Measurements from ENCODE around the gene CPSF3.

The CPSF3 gene

GRCh38 chr2:9422321-9423099 lies 944 bp upstream of the CPSF3 start:
- DNase-seq: peak; percentile 56

- no peak for DNase-seq
Observed at GRCh38 chr2:9423922-9424272, 443 bp downstream of the CPSF3 start.

GRCh38 chr2:9424447-9425164 lies 1.2 kb downstream of the CPSF3 start:
- DNase-seq: no peak

GRCh38 chr2:9428965-9429577 lies 5.6 kb downstream of the CPSF3 start:
- DNase-seq: no peak

- no peak for DNase-seq
Observed at GRCh38 chr2:9430316-9431293, 7.2 kb downstream of the CPSF3 start.

GRCh38 chr2:9434489-9434888 lies 11.0 kb downstream of the CPSF3 start:
- DNase-seq: no peak

GRCh38 chr2:9439536-9439935 lies 16.1 kb downstream of the CPSF3 start:
- DNase-seq: no peak

- no peak for DNase-seq
Observed at GRCh38 chr2:9440058-9440727, 16.7 kb downstream of the CPSF3 start.

GRCh38 chr2:9441556-9441955 lies 18.1 kb downstream of the CPSF3 start:
- DNase-seq: no peak

GRCh38 chr2:9443526-9443925 lies 20.1 kb downstream of the CPSF3 start:
- DNase-seq: no peak

- no peak for DNase-seq
Observed at GRCh38 chr2:9445089-9445488, 21.6 kb downstream of the CPSF3 start.

GRCh38 chr2:9451231-9451630 lies 27.8 kb downstream of the CPSF3 start:
- no peak for DNase-seq

GRCh38 chr2:9460441-9461017 lies 37.1 kb downstream of the CPSF3 start:
- DNase-seq: no peak

GRCh38 chr2:9461079-9461478 lies 37.6 kb downstream of the CPSF3 start:
- DNase-seq: no peak

GRCh38 chr2:9462313-9462712 lies 38.9 kb downstream of the CPSF3 start:
- peak; percentile 89 for DNase-seq

GRCh38 chr2:9462886-9463697 lies 39.6 kb downstream of the CPSF3 start:
- DNase-seq: peak; percentile 93

- DNase-seq: peak; percentile 93
Observed at GRCh38 chr2:9463698-9464034, 40.2 kb downstream of the CPSF3 start.

GRCh38 chr2:9465170-9465569 lies 41.7 kb downstream of the CPSF3 start:
- no peak for DNase-seq

- DNase-seq: no peak
Observed at GRCh38 chr2:9466147-9466683, 42.8 kb downstream of the CPSF3 start.

- DNase-seq: no peak
Observed at GRCh38 chr2:9467687-9468086, 44.2 kb downstream of the CPSF3 start.

GRCh38 chr2:9471206-9471605 lies 47.8 kb downstream of the CPSF3 start:
- no peak for DNase-seq

Measured in NCI-H1694 treated with DMSO at 0.1 percent for 48 hours (cell line).